Measurements from ENCODE around the gene TMEM165.

TMEM165 gene

GRCh38 chr4:55367084-55367722, 28.6 kb upstream of the TMEM165 start:
- Histone ChIP-seq H3K4me1 (ENCODE audit: control insufficient read depth, insufficient read depth, low read length) (peaks cover 26% of the 10 kb centered on the region), H3K9me3 (ENCODE audit: control insufficient read depth, insufficient read depth, low read length) (no peaks in the 10 kb centered on the region), H3K36me3 (ENCODE audit: control insufficient read depth, insufficient read depth, low read length) (0 out of 2 replicates have a peak, but pooled peaks cover 6% of the 10 kb centered on the region), H3K27ac (ENCODE audit: low read depth, low read length) (peak overlapping the region; percentile 27), H3K9ac (ENCODE audit: low read depth, low read length) (no peak overlapping the region), H3K4me3 (ENCODE audit: low read depth, low read length) (no peak overlapping the region), H3K27me3 (ENCODE audit: control insufficient read depth, insufficient read depth, low read length) (no peaks in the 10 kb centered on the region)

DNA sequence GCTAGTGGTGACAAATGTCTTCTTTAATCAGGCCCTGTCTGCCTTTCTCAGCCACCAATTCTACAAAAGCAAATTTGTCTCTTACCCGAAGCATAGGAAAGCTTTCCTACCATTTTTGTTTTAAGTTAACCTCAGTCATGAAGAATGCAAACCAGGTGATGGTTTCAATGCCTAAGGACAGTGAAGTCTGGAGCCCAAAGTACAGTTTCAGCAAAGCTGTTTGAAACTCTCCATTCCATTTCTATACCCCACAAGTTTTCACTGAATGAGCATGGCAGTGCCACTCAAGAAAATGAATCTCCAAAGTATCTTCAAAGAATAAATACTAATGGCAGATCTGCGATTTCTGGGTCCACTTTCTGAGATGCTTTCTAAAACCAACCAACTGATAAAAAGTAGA, 25.8 kb upstream of the TMEM165 start:
- Histone ChIP-seq H3K27me3 (ENCODE audit: control insufficient read depth, insufficient read depth, low read length) (no peaks in the 10 kb centered on the region), H3K9ac (ENCODE audit: low read depth, low read length) (no peak overlapping the region), H3K4me3 (ENCODE audit: low read depth, low read length) (no peak overlapping the region), H3K9me3 (ENCODE audit: control insufficient read depth, insufficient read depth, low read length) (no peaks in the 10 kb centered on the region), H3K36me3 (ENCODE audit: control insufficient read depth, insufficient read depth, low read length) (no peaks in the 10 kb centered on the region), H3K27ac (ENCODE audit: low read depth, low read length) (no peak overlapping the region), H3K4me1 (ENCODE audit: control insufficient read depth, insufficient read depth, low read length) (peaks cover 23% of the 10 kb centered on the region)

GRCh38 chr4:55372259-55372658, 23.5 kb upstream of the TMEM165 start:
- Histone ChIP-seq H3K36me3 (ENCODE audit: control insufficient read depth, insufficient read depth, low read length) (no peaks in the 10 kb centered on the region), H3K27ac (ENCODE audit: low read depth, low read length) (no peak overlapping the region), H3K4me3 (ENCODE audit: low read depth, low read length) (no peak overlapping the region), H3K4me1 (ENCODE audit: control insufficient read depth, insufficient read depth, low read length) (0 out of 2 replicates have a peak, but pooled peaks cover 2% of the 10 kb centered on the region), H3K9me3 (ENCODE audit: control insufficient read depth, insufficient read depth, low read length) (no peaks in the 10 kb centered on the region), H3K9ac (ENCODE audit: low read depth, low read length) (no peak overlapping the region), H3K27me3 (ENCODE audit: control insufficient read depth, insufficient read depth, low read length) (no peaks in the 10 kb centered on the region)

DNA sequence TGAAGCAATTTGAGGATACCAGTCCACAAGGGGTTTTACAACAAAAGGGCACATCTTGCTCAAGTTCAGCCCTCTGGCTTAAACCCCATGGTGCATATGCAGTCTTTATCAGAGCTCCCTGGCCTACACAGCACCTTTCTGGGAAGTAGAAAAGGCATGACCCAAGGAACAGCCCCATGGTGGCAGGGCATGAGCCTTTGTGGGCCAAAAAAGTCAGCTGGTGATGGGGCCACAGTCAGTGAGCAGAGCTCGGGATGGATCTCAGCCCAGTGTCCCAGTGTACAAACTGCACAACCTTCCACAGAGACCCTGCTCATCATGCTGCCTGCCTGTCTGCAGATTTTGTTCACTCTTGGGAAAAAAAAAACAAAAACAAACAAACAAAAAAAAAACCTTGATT, 22.3 kb upstream of the TMEM165 start:
- Histone ChIP-seq H3K9me3 (ENCODE audit: control insufficient read depth, insufficient read depth, low read length) (no peaks in the 10 kb centered on the region), H3K4me3 (ENCODE audit: low read depth, low read length) (no peak overlapping the region), H3K36me3 (ENCODE audit: control insufficient read depth, insufficient read depth, low read length) (no peaks in the 10 kb centered on the region), H3K27me3 (ENCODE audit: control insufficient read depth, insufficient read depth, low read length) (no peaks in the 10 kb centered on the region), H3K4me1 (ENCODE audit: control insufficient read depth, insufficient read depth, low read length) (no peaks in the 10 kb centered on the region), H3K9ac (ENCODE audit: low read depth, low read length) (no peak overlapping the region), H3K27ac (ENCODE audit: low read depth, low read length) (no peak overlapping the region)

DNA sequence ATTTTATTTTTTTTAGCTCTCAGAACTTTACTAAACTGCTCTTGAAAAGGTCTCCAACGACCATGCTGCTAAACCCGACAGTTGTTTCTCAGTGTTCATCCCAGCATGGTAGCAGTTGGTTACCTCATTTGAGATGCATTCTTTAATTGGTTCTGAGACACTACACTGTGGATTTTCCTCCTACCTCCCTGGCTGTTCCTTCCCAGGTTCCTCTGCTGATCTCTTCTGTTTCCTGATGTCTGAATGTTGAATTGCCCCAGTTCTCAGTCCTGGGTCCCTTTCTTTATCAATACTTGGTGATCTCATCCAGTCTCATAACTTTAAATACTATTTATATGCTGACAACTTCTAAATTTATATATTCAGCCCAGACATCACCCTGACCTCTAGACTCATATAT, 19.1 kb upstream of the TMEM165 start:
- H3K9ac ChIP-seq (ENCODE audit: low read depth, low read length): no peak overlapping the region
- no peaks in the 10 kb centered on the region for H3K36me3 ChIP-seq (ENCODE audit: control insufficient read depth, insufficient read depth, low read length)
- H3K4me3 ChIP-seq (ENCODE audit: low read depth, low read length): no peak overlapping the region
- H3K4me1 ChIP-seq (ENCODE audit: control insufficient read depth, insufficient read depth, low read length): no peaks in the 10 kb centered on the region
- H3K27me3 ChIP-seq (ENCODE audit: control insufficient read depth, insufficient read depth, low read length): no peaks in the 10 kb centered on the region
- no peak overlapping the region for H3K27ac ChIP-seq (ENCODE audit: low read depth, low read length)
- no peaks in the 10 kb centered on the region for H3K9me3 ChIP-seq (ENCODE audit: control insufficient read depth, insufficient read depth, low read length)

DNA sequence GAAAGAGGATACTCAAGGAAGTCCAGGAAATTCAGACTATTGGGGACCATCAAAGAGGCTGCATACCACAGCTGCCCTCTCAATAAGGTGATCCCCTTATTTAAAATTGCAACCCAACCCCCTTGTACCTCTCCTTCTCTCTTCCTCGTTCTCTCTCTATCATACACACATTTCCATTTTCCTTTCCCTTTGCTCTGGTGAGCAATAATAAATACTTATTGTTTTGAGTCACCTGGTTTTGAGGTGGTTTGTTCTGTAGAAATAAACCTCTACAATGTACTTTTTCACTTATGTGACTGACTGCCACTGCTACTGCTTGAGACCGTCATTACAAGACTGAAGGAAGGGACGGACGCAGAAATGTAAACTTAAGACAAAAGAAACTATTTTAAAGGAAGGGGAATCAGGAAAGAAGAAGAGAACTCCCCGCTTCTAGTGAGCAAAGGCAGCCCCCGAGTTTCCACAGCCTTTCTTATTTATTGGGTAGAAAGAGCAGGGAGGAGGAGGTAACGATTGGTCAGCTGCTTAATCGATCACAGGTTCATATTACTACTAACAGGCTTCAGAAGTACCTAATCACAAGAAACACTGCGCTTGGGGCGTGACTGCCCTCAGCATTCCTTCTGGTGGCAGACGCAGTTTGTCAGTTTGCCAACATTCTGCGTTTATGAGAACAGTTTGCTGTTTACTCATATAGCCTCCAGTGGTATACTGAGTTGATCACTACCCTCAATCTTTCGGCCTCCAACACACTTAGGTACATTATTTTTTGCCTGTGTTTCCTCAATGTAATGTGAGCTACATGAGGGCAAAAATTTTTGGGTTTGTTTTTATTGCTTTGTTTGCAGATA, 16.9 kb upstream of the TMEM165 start:
- no peaks in the 10 kb centered on the region for H3K27me3 ChIP-seq (ENCODE audit: control insufficient read depth, insufficient read depth, low read length)
- H3K9ac ChIP-seq (ENCODE audit: low read depth, low read length): no peak overlapping the region
- no peaks in the 10 kb centered on the region for H3K4me1 ChIP-seq (ENCODE audit: control insufficient read depth, insufficient read depth, low read length)
- H3K36me3 ChIP-seq (ENCODE audit: control insufficient read depth, insufficient read depth, low read length): no peaks in the 10 kb centered on the region
- H3K4me3 ChIP-seq (ENCODE audit: low read depth, low read length): no peak overlapping the region
- H3K27ac ChIP-seq (ENCODE audit: low read depth, low read length): no peak overlapping the region
- no peaks in the 10 kb centered on the region for H3K9me3 ChIP-seq (ENCODE audit: control insufficient read depth, insufficient read depth, low read length)

GRCh38 chr4:55380576-55380975, 15.2 kb upstream of the TMEM165 start:
- no peaks in the 10 kb centered on the region for H3K27me3 ChIP-seq (ENCODE audit: control insufficient read depth, insufficient read depth, low read length)
- no peaks in the 10 kb centered on the region for H3K36me3 ChIP-seq (ENCODE audit: control insufficient read depth, insufficient read depth, low read length)
- no peaks in the 10 kb centered on the region for H3K9me3 ChIP-seq (ENCODE audit: control insufficient read depth, insufficient read depth, low read length)
- H3K4me1 ChIP-seq (ENCODE audit: control insufficient read depth, insufficient read depth, low read length): no peaks in the 10 kb centered on the region
- H3K9ac ChIP-seq (ENCODE audit: low read depth, low read length): no peak overlapping the region
- no peak overlapping the region for H3K4me3 ChIP-seq (ENCODE audit: low read depth, low read length)
- H3K27ac ChIP-seq (ENCODE audit: low read depth, low read length): no peak overlapping the region

GRCh38 chr4:55381502-55381901, 14.3 kb upstream of the TMEM165 start:
- H3K4me3 ChIP-seq (ENCODE audit: low read depth, low read length): no peak overlapping the region
- no peaks in the 10 kb centered on the region for H3K9me3 ChIP-seq (ENCODE audit: control insufficient read depth, insufficient read depth, low read length)
- no peaks in the 10 kb centered on the region for H3K36me3 ChIP-seq (ENCODE audit: control insufficient read depth, insufficient read depth, low read length)
- H3K27ac ChIP-seq (ENCODE audit: low read depth, low read length): no peak overlapping the region
- no peak overlapping the region for H3K9ac ChIP-seq (ENCODE audit: low read depth, low read length)
- peaks cover 3% of the 10 kb centered on the region for H3K4me1 ChIP-seq (ENCODE audit: control insufficient read depth, insufficient read depth, low read length)
- H3K27me3 ChIP-seq (ENCODE audit: control insufficient read depth, insufficient read depth, low read length): no peaks in the 10 kb centered on the region

DNA sequence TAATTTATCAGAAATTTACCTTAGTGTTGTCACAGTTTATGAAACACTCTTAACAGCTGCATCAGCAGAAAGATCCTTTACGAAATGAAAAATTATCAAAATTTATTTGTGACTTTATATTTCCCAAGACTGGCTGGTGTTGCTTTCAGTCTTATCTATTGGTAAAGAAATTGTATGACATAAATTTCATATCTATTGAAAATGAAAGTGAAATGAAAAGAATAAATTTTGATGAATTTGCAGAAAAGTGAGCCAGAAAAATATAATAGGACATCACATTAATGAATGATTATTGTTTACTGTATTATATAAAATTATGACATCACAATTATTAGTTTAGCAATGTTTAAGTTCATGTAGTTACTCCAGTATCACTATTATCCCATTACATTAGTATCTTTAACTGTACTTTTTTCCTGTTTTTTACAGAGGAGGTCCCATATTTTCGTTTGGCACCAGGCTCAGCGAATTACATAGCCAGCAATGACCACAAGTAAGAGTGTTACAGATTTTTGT, 13.2 kb upstream of the TMEM165 start:
- no peaks in the 10 kb centered on the region for H3K36me3 ChIP-seq (ENCODE audit: control insufficient read depth, insufficient read depth, low read length)
- no peaks in the 10 kb centered on the region for H3K27me3 ChIP-seq (ENCODE audit: control insufficient read depth, insufficient read depth, low read length)
- peaks cover 3% of the 10 kb centered on the region for H3K4me1 ChIP-seq (ENCODE audit: control insufficient read depth, insufficient read depth, low read length)
- H3K9ac ChIP-seq (ENCODE audit: low read depth, low read length): no peak overlapping the region
- no peaks in the 10 kb centered on the region for H3K9me3 ChIP-seq (ENCODE audit: control insufficient read depth, insufficient read depth, low read length)
- H3K4me3 ChIP-seq (ENCODE audit: low read depth, low read length): no peak overlapping the region
- no peak overlapping the region for H3K27ac ChIP-seq (ENCODE audit: low read depth, low read length)

- Histone ChIP-seq H3K27me3 (ENCODE audit: control insufficient read depth, insufficient read depth, low read length) (no peaks in the 10 kb centered on the region), H3K36me3 (ENCODE audit: control insufficient read depth, insufficient read depth, low read length) (no peaks in the 10 kb centered on the region), H3K27ac (ENCODE audit: low read depth, low read length) (no peak overlapping the region), H3K9me3 (ENCODE audit: control insufficient read depth, insufficient read depth, low read length) (no peaks in the 10 kb centered on the region), H3K4me3 (ENCODE audit: low read depth, low read length) (no peak overlapping the region), H3K4me1 (ENCODE audit: control insufficient read depth, insufficient read depth, low read length) (peaks cover 3% of the 10 kb centered on the region), H3K9ac (ENCODE audit: low read depth, low read length) (no peak overlapping the region)
Observed at GRCh38 chr4:55385201-55385649, 10.5 kb upstream of the TMEM165 start.

GRCh38 chr4:55386073-55386472, 9.7 kb upstream of the TMEM165 start:
- Histone ChIP-seq H3K9me3 (ENCODE audit: control insufficient read depth, insufficient read depth, low read length) (no peaks in the 10 kb centered on the region), H3K36me3 (ENCODE audit: control insufficient read depth, insufficient read depth, low read length) (no peaks in the 10 kb centered on the region), H3K4me3 (ENCODE audit: low read depth, low read length) (no peak overlapping the region), H3K27ac (ENCODE audit: low read depth, low read length) (no peak overlapping the region), H3K27me3 (ENCODE audit: control insufficient read depth, insufficient read depth, low read length) (no peaks in the 10 kb centered on the region), H3K9ac (ENCODE audit: low read depth, low read length) (no peak overlapping the region), H3K4me1 (ENCODE audit: control insufficient read depth, insufficient read depth, low read length) (peaks cover 3% of the 10 kb centered on the region)

Data from HUES48 (cell line).